CD14-positive monocyte (primary cell): Measurements from ENCODE around the gene METTL6. TPM values are rescaled to one million over a fixed set of nuclear protein-coding genes. Genes with fewer than 3 reads are reported as not detected.

Source experiments
- DNase-seq, 3 donors: peaks; one replicate each; pipeline ENCODE4 v3.0.0-alpha.2; 2011 to 2022
- H2AFZ ChIP-seq: 2 replicates; pipeline ENCODE4 v1.6.0; 2012; ENCODE audit warnings: mild to moderate bottlenecking, low read depth, low read length, inconsistent platforms; ENCODE audit not compliant: insufficient read depth, poor library complexity, severe bottlenecking
- H3K27ac ChIP-seq, 2 donors: 1 replicate in 1 of 2; 2 replicates in 1 of 2; pipeline ENCODE4 v1.5.1; 2012 to 2013; ENCODE audit warnings: low read length in 2 of 2, control low read depth in 1 of 2, inconsistent platforms in 1 of 2, low read depth in 1 of 2, mild to moderate bottlenecking in 1 of 2
- H3K27me3 ChIP-seq, 2 donors: one replicate each; pipeline versions ENCODE4 v1.6.0 to v1.6.1; 2011 to 2013; ENCODE audit warnings: low read length in 2 of 2; ENCODE audit not compliant: control insufficient read depth in 2 of 2, insufficient read depth in 2 of 2
- H3K36me3 ChIP-seq, 2 donors: replicated peaks in 1 of 2; 1 replicate in 1 of 2; 2 replicates in 1 of 2; pipeline versions ENCODE4 v1.5.1 to v1.6.1; 2012 to 2013; ENCODE audit warnings: low read length in 2 of 2, control low read depth in 1 of 2, inconsistent platforms in 1 of 2, mild to moderate bottlenecking in 1 of 2; ENCODE audit not compliant: insufficient read depth in 2 of 2, control insufficient read depth in 1 of 2
- H3K4me1 ChIP-seq, 2 donors: 1 replicate in 1 of 2; 2 replicates in 1 of 2; pipeline versions ENCODE4 v1.5.1 to v1.6.1; 2012 to 2013; ENCODE audit warnings: low read length in 2 of 2, control low read depth in 1 of 2, inconsistent platforms in 1 of 2, mild to moderate bottlenecking in 1 of 2, moderate library complexity in 1 of 2; ENCODE audit not compliant: insufficient read depth in 2 of 2, control insufficient read depth in 1 of 2
- H3K4me2 ChIP-seq: replicated peaks from 2 replicates; pipeline ENCODE3; 2012; ENCODE audit warnings: low read length, moderate library complexity, mild to moderate bottlenecking; ENCODE audit not compliant: poor library complexity, severe bottlenecking; ENCODE audit errors: extremely low read depth
- H3K4me3 ChIP-seq, 3 experiments: fragments of 200-600 bp in 1 of 3; sonication (generic) in 1 of 3; replicated peaks in 1 of 3; 1 replicate in 2 of 3; 2 replicates in 1 of 3; pipeline ENCODE4 v1.5.1; 2011 to 2013; ENCODE audit warnings: low read length in 3 of 3, mild to moderate bottlenecking in 3 of 3, control low read depth in 2 of 3, low read depth in 2 of 3, inconsistent platforms in 1 of 3, moderate library complexity in 1 of 3
- H3K79me2 ChIP-seq: 2 replicates; pipeline ENCODE4 v1.6.0; 2012; ENCODE audit warnings: mild to moderate bottlenecking, control low read depth, inconsistent platforms, low read length, moderate library complexity; ENCODE audit not compliant: insufficient read depth
- H3K9ac ChIP-seq: 2 replicates; pipeline ENCODE4 v1.6.0; 2017; ENCODE audit warnings: low read length, mild to moderate bottlenecking; ENCODE audit not compliant: insufficient read depth, poor library complexity, severe bottlenecking
- H3K9me3 ChIP-seq, 2 donors: replicated peaks in 1 of 2; 1 replicate in 1 of 2; 2 replicates in 1 of 2; pipeline versions ENCODE4 v1.5.1 to v1.6.1; 2012 to 2013; ENCODE audit warnings: low read length in 2 of 2, control low read depth in 1 of 2; ENCODE audit not compliant: control insufficient read depth in 1 of 2, insufficient read depth in 1 of 2
- H4K20me1 ChIP-seq: 2 replicates; pipeline ENCODE4 v1.6.0; 2012; ENCODE audit warnings: mild to moderate bottlenecking, low read length, control low read depth, moderate library complexity; ENCODE audit not compliant: insufficient read depth
- H3K27ac Mint-ChIP-seq, 7 donors: one replicate each; pipeline ENCODE4 v1.8.0; 2020; ENCODE audit warnings: mild to moderate bottlenecking in 7 of 7, mixed read lengths in 7 of 7, moderate library complexity in 6 of 7, inconsistent platforms in 2 of 7
- H3K27me3 Mint-ChIP-seq, 3 donors: one replicate each; pipeline ENCODE4 v1.8.0; 2021 to 2022; ENCODE audit warnings: low read depth in 3 of 3, mild to moderate bottlenecking in 3 of 3, mixed read lengths in 3 of 3, moderate library complexity in 3 of 3, inconsistent platforms in 1 of 3
- H3K36me3 Mint-ChIP-seq, 2 donors: one replicate each; pipeline ENCODE4 v1.8.0; 2020; ENCODE audit warnings: mixed read lengths in 2 of 2, inconsistent platforms in 1 of 2, mild to moderate bottlenecking in 1 of 2
- H3K4me1 Mint-ChIP-seq: one replicate; pipeline ENCODE4 v1.8.0; 2020; ENCODE audit warnings: mild to moderate bottlenecking, mixed read lengths
- H3K4me3 Mint-ChIP-seq, 2 donors: one replicate each; pipeline ENCODE4 v1.8.0; 2020; ENCODE audit warnings: mild to moderate bottlenecking in 2 of 2, mixed read lengths in 2 of 2, moderate library complexity in 1 of 2
- H3K9me3 Mint-ChIP-seq, 7 donors: one replicate each; pipeline ENCODE4 v1.8.0; 2020 to 2022; ENCODE audit warnings: mixed read lengths in 7 of 7, mild to moderate bottlenecking in 6 of 7, moderate library complexity in 6 of 7, inconsistent platforms in 2 of 7
- WGBS: methylation state at CpG from one replicate; pipeline ENCODE4 v1.1.5; 2013; ENCODE audit warnings: missing lambda C conversion rate; ENCODE audit not compliant: insufficient coverage; 5-methylcytosine and 5-hydroxymethylcytosine counted together
- intact Hi-C, 2 donors: fragments of 100-400 bp; cut with micrococcal nuclease; formaldehyde crosslinking; loops; one replicate each; pipeline versions ENCODE4 v1.15.0 to v1.15.1; 2023
- polyA plus RNA-seq, 3 donors: library from polyadenylated mRNA; depleted of rRNA in 1 of 3; unstranded in 2 of 3; stranded (reverse) in 1 of 3; fragments of 300-500 nt in 2 of 3; fragments of >200 nt in 1 of 3; fragmentation: Illumina TruSeq in 2 of 3; gene quantifications; 1 replicate in 2 of 3; 2 replicates in 1 of 3; pipeline ENCODE4 v1.2.3, GENCODE V29; 2012 to 2021
- TF ChIP-seq, protein P1 (sequence below): fragments of 200-600 bp; IDR thresholded peaks from one replicate; pipeline ENCODE4 v1.8.0; 2022; ENCODE audit warnings: antibody characterized with exemption, mild to moderate bottlenecking

METTL6 gene
- polyA plus RNA-seq, 3 donors, result 4.4 to 15.1 (median 9.1) TPM

- peaks cover 0 to 2% (median 0%) of the 10 kb centered on the region in 3 donors for H3K27me3 Mint-ChIP-seq
- Histone ChIP-seq H3K9ac (no peak overlapping the region), H4K20me1 (no peaks in the 10 kb centered on the region), H3K27ac (no peak overlapping the region), H3K4me2 (no peak overlapping the region), H3K27me3 (no peaks in the 10 kb centered on the region), H3K4me1 (no peaks in the 10 kb centered on the region), H3K79me2 (no peaks in the 10 kb centered on the region), H3K9me3 (no peaks in the 10 kb centered on the region), H3K4me3 (no peak overlapping the region), H3K36me3 (no peaks in the 10 kb centered on the region), H2AFZ (no peak overlapping the region)
- no peak overlapping the region for H3K27ac Mint-ChIP-seq
- no peak overlapping the region for H3K4me3 Mint-ChIP-seq
- no peak for DNase-seq
- no peaks in the 10 kb centered on the region for H3K4me1 Mint-ChIP-seq
- TF ChIP-seq, protein P1, sequence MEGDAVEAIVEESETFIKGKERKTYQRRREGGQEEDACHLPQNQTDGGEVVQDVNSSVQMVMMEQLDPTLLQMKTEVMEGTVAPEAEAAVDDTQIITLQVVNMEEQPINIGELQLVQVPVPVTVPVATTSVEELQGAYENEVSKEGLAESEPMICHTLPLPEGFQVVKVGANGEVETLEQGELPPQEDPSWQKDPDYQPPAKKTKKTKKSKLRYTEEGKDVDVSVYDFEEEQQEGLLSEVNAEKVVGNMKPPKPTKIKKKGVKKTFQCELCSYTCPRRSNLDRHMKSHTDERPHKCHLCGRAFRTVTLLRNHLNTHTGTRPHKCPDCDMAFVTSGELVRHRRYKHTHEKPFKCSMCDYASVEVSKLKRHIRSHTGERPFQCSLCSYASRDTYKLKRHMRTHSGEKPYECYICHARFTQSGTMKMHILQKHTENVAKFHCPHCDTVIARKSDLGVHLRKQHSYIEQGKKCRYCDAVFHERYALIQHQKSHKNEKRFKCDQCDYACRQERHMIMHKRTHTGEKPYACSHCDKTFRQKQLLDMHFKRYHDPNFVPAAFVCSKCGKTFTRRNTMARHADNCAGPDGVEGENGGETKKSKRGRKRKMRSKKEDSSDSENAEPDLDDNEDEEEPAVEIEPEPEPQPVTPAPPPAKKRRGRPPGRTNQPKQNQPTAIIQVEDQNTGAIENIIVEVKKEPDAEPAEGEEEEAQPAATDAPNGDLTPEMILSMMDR, result no peak
- no peaks in the 10 kb centered on the region for H3K36me3 Mint-ChIP-seq
- WGBS, result no CpG with 5 or more reads among the region's 2 CpGs
- intact Hi-C loops, result no loop called here
- peaks cover 0 to 3% (median 0%) of the 10 kb centered on the region in 7 donors for H3K9me3 Mint-ChIP-seq
Observed at GRCh38 chr3:15470849-15471248, 43.5 kb upstream of the METTL6 start.

DNA sequence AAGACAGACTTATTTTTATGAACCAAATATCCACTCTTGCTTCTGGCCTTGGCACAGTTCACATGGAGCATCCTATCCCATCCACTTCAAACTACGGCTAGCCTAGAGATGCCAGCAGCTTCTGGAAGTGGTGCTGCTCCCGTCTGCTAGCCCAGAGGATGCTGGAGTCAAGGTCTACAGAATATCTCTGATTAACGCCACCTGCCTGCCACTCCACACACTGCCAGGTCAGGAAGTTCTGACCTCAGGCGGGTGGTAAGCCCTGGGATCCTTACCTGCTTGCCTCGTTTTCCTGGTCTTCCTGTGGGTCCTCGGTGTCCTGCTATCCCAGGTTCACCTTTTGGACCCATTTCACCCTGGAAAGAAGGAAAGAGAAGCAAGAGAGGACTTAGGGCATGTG lies 42.9 kb upstream of the METTL6 start:
- no peak overlapping the region for H3K4me3 ChIP-seq
- Mint-ChIP-seq H3K4me1 (no peaks in the 10 kb centered on the region), H3K36me3 (no peaks in the 10 kb centered on the region), H3K27ac (no peak overlapping the region), H3K9me3 (peaks cover 0 to 3% (median 0%) of the 10 kb centered on the region in 7 donors), H3K27me3 (peaks cover 0 to 2% (median 0%) of the 10 kb centered on the region in 3 donors), H3K4me3 (no peak overlapping the region)
- WGBS, result 83% methylated on average over 3 of the region's 6 CpGs
- no peaks in the 10 kb centered on the region for H3K79me2 ChIP-seq
- no peak overlapping the region for H2AFZ ChIP-seq
- H3K36me3 ChIP-seq, result no peaks in the 10 kb centered on the region
- H3K4me1 ChIP-seq, result no peaks in the 10 kb centered on the region
- no peaks in the 10 kb centered on the region for H3K9me3 ChIP-seq
- H4K20me1 ChIP-seq, result no peaks in the 10 kb centered on the region
- intact Hi-C loops, result no loop called here
- TF ChIP-seq, protein P1, result no peak
- DNase-seq, result no peak
- no peak overlapping the region for H3K4me2 ChIP-seq
- H3K27me3 ChIP-seq, result no peaks in the 10 kb centered on the region
- H3K27ac ChIP-seq, result no peak overlapping the region
- H3K9ac ChIP-seq, result no peak overlapping the region
